Esophagus muscularis mucosa (tissue), 4 donors: ENCODE results near the gene PTPRE. TPM values are rescaled to one million over a fixed set of nuclear protein-coding genes. Genes with fewer than 3 reads are reported as not detected.
A peak's percentile ranks its signal among the peaks of the same experiment; 100 is the strongest.

Experiments used
- DNase-seq: peaks from one replicate; pipeline ENCODE4 v3.0.0-alpha.2; 2017; ENCODE audit errors: extremely low spot score
- H3K27ac ChIP-seq, 4 donors: fragments of 200-600 bp; sonication (generic); replicated peaks in 1 of 4; 1 replicate in 3 of 4; 2 replicates in 1 of 4; pipeline ENCODE4 v1.5.1; 2016 to 2019; ENCODE audit warnings: mild to moderate bottlenecking in 1 of 4
- H3K27me3 ChIP-seq, 4 donors: fragments of 200-600 bp; sonication (generic); one replicate each; pipeline versions ENCODE4 v1.5.1 to v1.6.0; 2016 to 2019
- H3K36me3 ChIP-seq, 4 donors: fragments of 200-600 bp; sonication (generic); one replicate each; pipeline ENCODE4 v1.5.1; 2016 to 2019
- H3K4me1 ChIP-seq, 4 donors: fragments of 200-600 bp; sonication (generic); one replicate each; pipeline ENCODE4 v1.5.1; 2016 to 2019
- H3K4me3 ChIP-seq, 4 donors: fragments of 200-600 bp; sonication (generic); 1 replicate in 2 of 4; 2 replicates in 2 of 4; pipeline ENCODE4 v1.5.1; 2016 to 2019; ENCODE audit warnings: mild to moderate bottlenecking in 4 of 4, moderate library complexity in 1 of 4
- H3K9me3 ChIP-seq, 4 donors: fragments of 200-600 bp; sonication (generic); 1 replicate in 3 of 4; 2 replicates in 1 of 4; pipeline ENCODE4 v1.5.1; 2016 to 2019
- CTCF ChIP-seq, 3 experiments: fragments of 200-600 bp in 2 of 3; fragments of 450-650 bp in 1 of 3; sonication (generic) in 2 of 3; IDR thresholded peaks; one replicate each; pipeline ENCODE4 v1.5.1; 2017 to 2019; ENCODE audit warnings: antibody characterized with exemption in 3 of 3, mild to moderate bottlenecking in 2 of 3, moderate library complexity in 1 of 3
- EP300 ChIP-seq: sonication (generic); formaldehyde crosslinking; IDR thresholded peaks from one replicate; pipeline ENCODE4 v1.6.1; 2017; ENCODE audit warnings: antibody characterized with exemption
- POLR2A ChIP-seq: fragments of 450-650 bp; IDR thresholded peaks from one replicate; pipeline ENCODE4 v1.6.1; 2017; ENCODE audit warnings: antibody characterized with exemption, moderate library complexity, mild to moderate bottlenecking, low read depth
- POLR2AphosphoS5 ChIP-seq, 2 donors: sonication (generic); formaldehyde crosslinking; IDR thresholded peaks; one replicate each; pipeline ENCODE4 v1.6.1; 2017; ENCODE audit warnings: antibody characterized with exemption in 2 of 2
- WGBS: methylation state at CpG from one replicate; pipeline ENCODE4 v1.1.5; 2018; 5-methylcytosine and 5-hydroxymethylcytosine counted together
- intact Hi-C: fragments of 100-400 bp; cut with DNase I; formaldehyde crosslinking; loops from one replicate; pipeline ENCODE4 v1.15.1; 2023
- total RNA-seq, 4 donors: library from RNA; depleted of rRNA; stranded (reverse); fragments of >200 nt; gene quantifications; one replicate each; pipeline versions ENCODE4 v1.1.0 to v1.2.1, GENCODE V29; 2016

PTPRE gene
- total RNA-seq, 4 donors from 2014 or later, result 8.7 to 22.4 (median 13.3) TPM

GRCh38 chr10:127974911-127975310 lies 68.0 kb downstream of the PTPRE start:
- Histone ChIP-seq H3K27me3 (peaks cover 0 to 14% (median 0%) of the 10 kb centered on the region in 4 donors), H3K4me3 (no peak overlapping the region), H3K36me3 (no peaks in the 10 kb centered on the region), H3K4me1 (peaks cover 30 to 51% (median 37%) of the 10 kb centered on the region in 4 donors), H3K27ac (no peak overlapping the region), H3K9me3 (peaks cover 0 to 2% (median 0%) of the 10 kb centered on the region in 4 donors)
- TF ChIP-seq EP300, result no peak
- TF ChIP-seq POLR2AphosphoS5 (IDR thresholded peaks at IDR 0.05), result no peak
- TF ChIP-seq CTCF (IDR thresholded peaks at IDR 0.05), result no peak
- TF ChIP-seq POLR2A, result no peak
- DNase-seq, result no peak
- 89% methylated on average over 9 of the region's 9 CpGs for WGBS
- intact Hi-C loops, result no loop called here

GRCh38 chr10:127976286-127976685 lies 69.4 kb downstream of the PTPRE start:
- intact Hi-C loops, result no loop called here
- no peak for TF ChIP-seq CTCF (IDR thresholded peaks at IDR 0.05)
- TF ChIP-seq EP300, result no peak
- no peak for TF ChIP-seq POLR2AphosphoS5 (IDR thresholded peaks at IDR 0.05)
- no peak for TF ChIP-seq POLR2A
- H3K36me3 ChIP-seq, result no peaks in the 10 kb centered on the region
- H3K27ac ChIP-seq, result peak overlapping the region; percentile 16 to 68 (median 57)
- DNase-seq, result no peak
- 42% methylated on average over 7 of the region's 7 CpGs for WGBS
- H3K9me3 ChIP-seq, result peaks cover 0 to 9% (median 2%) of the 10 kb centered on the region in 4 donors
- peaks cover 30 to 51% (median 37%) of the 10 kb centered on the region in 4 donors for H3K4me1 ChIP-seq
- H3K4me3 ChIP-seq, result no peak overlapping the region
- H3K27me3 ChIP-seq, result peaks cover 0 to 14% (median 0%) of the 10 kb centered on the region in 4 donors

GRCh38 chr10:127976701-127977356 lies 69.9 kb downstream of the PTPRE start:
- DNase-seq, result no peak
- Histone ChIP-seq H3K36me3 (no peaks in the 10 kb centered on the region), H3K27ac (peak overlapping the region; percentile 16 to 68 (median 57)), H3K4me3 (peak overlapping the region in 2 of 4 donors; percentile 4 to 6), H3K27me3 (peaks cover 0 to 14% (median 0%) of the 10 kb centered on the region in 4 donors), H3K9me3 (peaks cover 0 to 9% (median 2%) of the 10 kb centered on the region in 4 donors), H3K4me1 (peaks cover 30 to 51% (median 37%) of the 10 kb centered on the region in 4 donors)
- WGBS, result 58% methylated on average over 8 of the region's 8 CpGs
- intact Hi-C loops, result no loop called here
- TF ChIP-seq POLR2AphosphoS5 (IDR thresholded peaks at IDR 0.05) (no peak), EP300 (no peak), CTCF (IDR thresholded peaks at IDR 0.05) (no peak), POLR2A (no peak)

- Histone ChIP-seq H3K9me3 (peaks cover 0 to 9% (median 2%) of the 10 kb centered on the region in 4 donors), H3K27me3 (peaks cover 0 to 8% (median 0%) of the 10 kb centered on the region in 4 donors), H3K4me3 (peak overlapping the region in 3 of 4 donors; percentile 3 to 6 (median 4)), H3K27ac (peak overlapping the region; percentile 50 to 68 (median 57)), H3K4me1 (peaks cover 30 to 51% (median 35%) of the 10 kb centered on the region in 4 donors), H3K36me3 (no peaks in the 10 kb centered on the region)
- DNase-seq, result no peak
- TF ChIP-seq CTCF (IDR thresholded peaks at IDR 0.05) (no peak), POLR2A (no peak), POLR2AphosphoS5 (IDR thresholded peaks at IDR 0.05) (peak; percentile 61 to 63), EP300 (no peak)
- WGBS, result 31% methylated on average over 12 of the region's 12 CpGs
- intact Hi-C loops, result no loop called here
Observed at GRCh38 chr10:127977357-127978009, 70.6 kb downstream of the PTPRE start.
